Subcutaneous adipose tissue (tissue), 4 donors: Measurements from ENCODE around the gene IMP3. TPM values are rescaled to one million over a fixed set of nuclear protein-coding genes. Genes with fewer than 3 reads are reported as not detected.

Source experiments
- CTCF ChIP-seq: fragments of 450-650 bp; IDR thresholded peaks from one replicate; pipeline ENCODE4 v1.5.1; 2016; ENCODE audit warnings: low read depth, mild to moderate bottlenecking, control low read depth, antibody characterized with exemption, moderate library complexity
- total RNA-seq, 4 donors: library from RNA; depleted of rRNA; stranded (reverse); fragments of >200 nt; gene quantifications; one replicate each; pipeline ENCODE4 v1.1.0, GENCODE V29; 2016

IMP3 gene
- total RNA-seq, 4 donors from 2014 or later = 56.1 to 108 (median 85.9) TPM

GRCh38 chr15:75682181-75683135 lies 42.4 kb upstream of the IMP3 start:
- no peak for TF ChIP-seq CTCF

GRCh38 chr15:75680007-75680789 lies 40.2 kb upstream of the IMP3 start:
- TF ChIP-seq CTCF = no peak

GRCh38 chr15:75677465-75678323 lies 37.7 kb upstream of the IMP3 start:
- no peak for TF ChIP-seq CTCF

GRCh38 chr15:75676688-75677464 lies 36.9 kb upstream of the IMP3 start:
- TF ChIP-seq CTCF = no peak

- no peak for TF ChIP-seq CTCF
Observed at GRCh38 chr15:75675579-75676404, 35.8 kb upstream of the IMP3 start.

GRCh38 chr15:75674366-75674765 lies 34.3 kb upstream of the IMP3 start:
- TF ChIP-seq CTCF = no peak
